ENCODE data around the gene BCAT1.
A peak's percentile ranks its signal among the peaks of the same experiment; 100 is the strongest.

The BCAT1 gene

GRCh38 chr12:24991209-24992049, 42.5 kb upstream of the BCAT1 start:
- peak; percentile 22 for TF ChIP-seq CTCF (IDR thresholded peaks at IDR 0.05; ENCODE audit: low read depth, low read length, missing control alignments)
- DNase-seq (ENCODE audit: extremely low read depth, low read depth) = peak; percentile 36

DNA sequence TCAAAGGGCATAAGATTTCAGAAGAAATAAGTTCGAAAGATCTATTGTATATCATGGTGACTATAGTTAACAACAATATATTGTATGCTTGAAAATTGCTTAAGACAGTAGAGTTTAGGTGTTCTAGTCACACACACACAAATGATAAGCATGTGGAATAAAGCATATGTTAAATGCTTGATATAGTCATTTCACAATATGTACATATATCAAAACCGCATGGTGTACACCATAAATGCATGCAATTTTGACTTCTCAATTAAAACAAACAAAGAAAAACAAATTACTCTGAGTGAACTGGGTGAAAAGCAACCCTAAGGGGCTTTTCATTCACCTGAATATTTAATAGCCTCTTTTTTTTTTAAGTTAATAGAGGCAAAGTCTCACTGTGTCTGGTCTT, 40.3 kb upstream of the BCAT1 start:
- TF ChIP-seq CTCF (IDR thresholded peaks at IDR 0.05; ENCODE audit: low read depth, low read length, missing control alignments) = no peak
- DNase-seq (ENCODE audit: extremely low read depth, low read depth) = no peak

More at GRCh38 chr12:24991209-24992049, 42.5 kb upstream of the BCAT1 start:
- H3K4me3 ChIP-seq (replicated peaks; ENCODE audit: low read depth, low read length) = no peak overlapping the region

DNA sequence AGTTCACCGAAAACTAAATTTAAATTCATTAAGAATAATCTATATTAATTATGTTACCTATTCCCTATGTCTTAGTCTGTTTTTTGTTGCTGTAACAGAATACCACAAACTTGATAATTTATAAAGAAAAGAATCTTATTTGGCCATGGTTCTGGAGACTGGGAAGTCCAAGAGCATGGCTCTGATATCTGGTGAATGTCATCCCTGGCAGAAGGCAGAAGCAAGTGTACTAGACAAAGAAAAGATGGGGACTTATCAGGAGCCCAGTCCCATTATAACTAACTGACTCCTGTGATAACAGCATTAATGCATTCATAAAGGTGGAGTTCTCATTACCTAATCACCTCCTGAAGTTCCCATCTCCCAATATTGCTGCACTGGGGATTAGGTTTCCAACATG, 33.3 kb upstream of the BCAT1 start:
- H3K4me3 ChIP-seq (replicated peaks; ENCODE audit: low read depth, low read length) = no peak overlapping the region
- DNase-seq (ENCODE audit: extremely low read depth, low read depth) = no peak
- TF ChIP-seq CTCF (IDR thresholded peaks at IDR 0.05; ENCODE audit: low read depth, low read length, missing control alignments) = no peak

More for the DNA sequence above, 40.3 kb upstream of the BCAT1 start:
- H3K4me3 ChIP-seq (replicated peaks; ENCODE audit: low read depth, low read length) = no peak overlapping the region

DNA sequence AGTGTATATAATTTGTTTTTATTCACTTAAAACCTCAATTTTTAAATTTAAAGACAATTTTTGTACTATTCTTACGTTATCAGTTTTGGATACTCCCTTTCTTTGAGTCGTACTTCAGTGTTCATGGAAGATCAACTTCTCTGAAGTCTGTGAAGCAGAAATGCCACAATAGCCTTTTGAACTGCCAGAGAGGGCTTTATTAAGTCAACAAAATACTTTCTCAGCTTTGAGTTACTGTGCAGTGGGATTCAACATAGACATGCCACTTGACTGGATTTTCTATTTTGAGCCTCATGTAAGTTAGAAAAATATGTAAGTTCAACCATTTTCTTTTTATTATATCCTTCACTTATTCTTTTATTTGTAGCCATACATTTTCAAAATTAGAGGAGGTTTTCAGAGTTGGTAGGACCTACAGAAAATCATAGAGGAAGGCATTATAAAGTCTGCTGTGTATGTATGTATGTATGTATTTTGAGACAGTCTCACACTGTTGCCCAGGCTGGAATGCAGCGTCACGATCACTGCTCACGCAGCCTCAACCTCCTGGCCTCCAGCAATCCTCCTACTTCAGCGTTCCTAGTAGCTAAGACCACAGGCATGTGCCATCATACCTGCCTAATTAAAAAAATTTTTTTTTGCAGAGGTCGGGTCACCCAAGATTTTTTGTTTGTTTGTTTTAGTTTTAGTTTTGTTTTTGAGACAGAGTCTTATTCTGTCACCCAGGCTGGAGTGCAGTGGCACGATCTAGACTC, 31.3 kb upstream of the BCAT1 start:
- no peak for TF ChIP-seq CTCF (IDR thresholded peaks at IDR 0.05; ENCODE audit: low read depth, low read length, missing control alignments)
- no peak overlapping the region for H3K4me3 ChIP-seq (replicated peaks; ENCODE audit: low read depth, low read length)
- DNase-seq (ENCODE audit: extremely low read depth, low read depth) = no peak

DNA sequence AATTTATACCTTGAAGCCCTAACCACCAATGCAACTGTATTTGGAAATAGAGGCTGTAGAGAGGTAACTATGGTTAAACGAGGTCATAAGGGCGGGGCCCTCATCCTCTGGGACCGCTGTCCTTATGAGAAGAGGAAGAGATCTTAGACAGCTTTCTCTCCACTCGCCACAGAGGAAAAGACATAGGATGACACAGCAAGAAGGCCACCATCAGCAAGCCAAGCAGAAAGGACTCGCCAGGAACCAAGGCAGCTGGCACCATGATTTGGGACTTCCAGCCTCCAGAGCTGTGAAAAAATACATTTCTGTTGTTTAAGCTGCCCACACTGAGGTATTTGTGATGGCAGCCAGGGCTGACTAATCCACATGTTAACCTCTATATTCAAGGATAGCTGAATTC, 30.4 kb upstream of the BCAT1 start:
- no peak overlapping the region for H3K4me3 ChIP-seq (replicated peaks; ENCODE audit: low read depth, low read length)
- no peak for DNase-seq (ENCODE audit: extremely low read depth, low read depth)
- no peak for TF ChIP-seq CTCF (IDR thresholded peaks at IDR 0.05; ENCODE audit: low read depth, low read length, missing control alignments)

GRCh38 chr12:24977711-24978110, 28.8 kb upstream of the BCAT1 start:
- DNase-seq (ENCODE audit: extremely low read depth, low read depth) = no peak
- TF ChIP-seq CTCF (IDR thresholded peaks at IDR 0.05; ENCODE audit: low read depth, low read length, missing control alignments) = no peak
- H3K4me3 ChIP-seq (replicated peaks; ENCODE audit: low read depth, low read length) = no peak overlapping the region
